Epithelial cell of proximal tubule (primary cell): Measurements from ENCODE around the gene FCHSD2. TPM values are rescaled to one million over a fixed set of nuclear protein-coding genes. Genes with fewer than 3 reads are reported as not detected.

ENCODE experiments used
- DNase-seq: peaks from one replicate; pipeline ENCODE4 v3.0.0-alpha.2; 2011; ENCODE audit warnings: low read depth
- H3K4me3 ChIP-seq: 2 replicates; pipeline ENCODE4 v1.5.1; 2011; ENCODE audit warnings: low read depth, mild to moderate bottlenecking, low read length
- total RNA-seq: library from RNA; depleted of rRNA; stranded (reverse); fragments of >200 nt; gene quantifications from 2 replicates; pipeline ENCODE4 v1.2.3, GENCODE V29; 2015
- TF ChIP-seq, protein P1 (sequence below): conservative IDR thresholded peaks from 2 replicates; pipeline ENCODE4 v1.5.1; 2012; ENCODE audit warnings: low read depth, mild to moderate bottlenecking, low read length

Gene FCHSD2
- total RNA-seq, 1 donor from 2014 or later, result 8.8 TPM

- TF ChIP-seq, protein P1, sequence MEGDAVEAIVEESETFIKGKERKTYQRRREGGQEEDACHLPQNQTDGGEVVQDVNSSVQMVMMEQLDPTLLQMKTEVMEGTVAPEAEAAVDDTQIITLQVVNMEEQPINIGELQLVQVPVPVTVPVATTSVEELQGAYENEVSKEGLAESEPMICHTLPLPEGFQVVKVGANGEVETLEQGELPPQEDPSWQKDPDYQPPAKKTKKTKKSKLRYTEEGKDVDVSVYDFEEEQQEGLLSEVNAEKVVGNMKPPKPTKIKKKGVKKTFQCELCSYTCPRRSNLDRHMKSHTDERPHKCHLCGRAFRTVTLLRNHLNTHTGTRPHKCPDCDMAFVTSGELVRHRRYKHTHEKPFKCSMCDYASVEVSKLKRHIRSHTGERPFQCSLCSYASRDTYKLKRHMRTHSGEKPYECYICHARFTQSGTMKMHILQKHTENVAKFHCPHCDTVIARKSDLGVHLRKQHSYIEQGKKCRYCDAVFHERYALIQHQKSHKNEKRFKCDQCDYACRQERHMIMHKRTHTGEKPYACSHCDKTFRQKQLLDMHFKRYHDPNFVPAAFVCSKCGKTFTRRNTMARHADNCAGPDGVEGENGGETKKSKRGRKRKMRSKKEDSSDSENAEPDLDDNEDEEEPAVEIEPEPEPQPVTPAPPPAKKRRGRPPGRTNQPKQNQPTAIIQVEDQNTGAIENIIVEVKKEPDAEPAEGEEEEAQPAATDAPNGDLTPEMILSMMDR, result no peak
- no peak for DNase-seq
- no peak overlapping the region for H3K4me3 ChIP-seq
These were observed 25.0 kb downstream of the FCHSD2 start for GRCh38 chr11:73117071-73117470.

- no peak overlapping the region for H3K4me3 ChIP-seq
- no peak for DNase-seq
- TF ChIP-seq, protein P1, result no peak
These were observed 25.5 kb downstream of the FCHSD2 start for GRCh38 chr11:73116636-73117035.

GRCh38 chr11:73114835-73115220 is 27.3 kb downstream of the FCHSD2 start:
- TF ChIP-seq, protein P1, result no peak
- no peak overlapping the region for H3K4me3 ChIP-seq
- DNase-seq, result no peak

DNA sequence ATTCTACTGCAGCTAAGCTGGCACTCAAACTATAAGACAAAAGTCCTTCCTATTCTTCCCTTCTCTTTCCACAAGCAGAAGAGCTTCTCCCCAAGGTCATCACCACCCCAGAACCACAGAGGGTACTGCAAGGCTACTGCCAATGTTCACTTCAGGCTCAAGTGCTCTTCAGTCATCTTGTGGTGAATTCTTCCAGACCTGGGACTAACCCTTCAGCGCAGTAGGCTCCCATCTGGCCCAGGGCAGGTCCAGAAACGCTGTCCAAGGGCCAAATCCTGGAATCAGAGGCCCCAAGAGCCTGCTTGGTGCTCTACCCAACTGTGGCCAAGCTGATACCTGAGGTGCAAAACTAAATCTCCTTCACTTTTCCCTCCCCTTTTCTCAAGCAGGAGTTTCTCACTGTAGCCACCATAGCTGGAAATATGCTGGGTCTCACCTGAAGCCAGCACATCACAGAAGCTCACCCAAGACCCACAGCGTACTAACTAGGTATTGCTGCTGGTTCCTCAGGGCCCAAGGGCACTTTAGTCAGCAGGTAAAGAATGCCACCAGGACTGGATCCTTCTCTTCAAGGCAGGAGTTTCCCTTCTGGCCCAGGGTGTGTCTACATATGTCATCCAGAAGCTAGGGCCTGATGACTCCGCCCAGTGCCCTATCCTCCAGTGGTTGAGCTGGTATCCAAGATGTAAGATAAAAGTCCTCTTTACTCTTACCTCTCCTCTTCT is 27.8 kb downstream of the FCHSD2 start:
- no peak overlapping the region for H3K4me3 ChIP-seq
- DNase-seq, result no peak
- TF ChIP-seq, protein P1, result no peak

DNA sequence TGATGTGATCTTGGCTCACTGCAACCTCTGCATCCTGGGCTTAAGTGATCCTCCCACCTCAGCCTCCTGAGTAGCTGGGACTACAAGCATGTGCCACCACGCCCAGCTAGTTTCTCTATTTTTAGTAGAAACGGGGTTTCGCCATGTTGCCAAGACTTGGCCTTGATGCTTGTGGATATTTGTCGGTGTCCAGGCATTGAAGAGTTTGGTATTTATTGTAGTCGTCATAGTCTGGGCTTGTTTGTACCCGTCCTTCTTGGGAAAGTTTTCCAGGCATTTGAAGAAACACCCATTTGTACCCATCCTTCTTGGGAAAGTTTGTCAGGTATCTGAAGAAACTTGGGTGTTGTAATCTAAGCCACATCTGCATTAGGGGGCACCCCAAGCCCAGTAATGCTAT is 28.7 kb downstream of the FCHSD2 start:
- no peak for DNase-seq
- H3K4me3 ChIP-seq, result no peak overlapping the region
- TF ChIP-seq, protein P1, result no peak

DNA sequence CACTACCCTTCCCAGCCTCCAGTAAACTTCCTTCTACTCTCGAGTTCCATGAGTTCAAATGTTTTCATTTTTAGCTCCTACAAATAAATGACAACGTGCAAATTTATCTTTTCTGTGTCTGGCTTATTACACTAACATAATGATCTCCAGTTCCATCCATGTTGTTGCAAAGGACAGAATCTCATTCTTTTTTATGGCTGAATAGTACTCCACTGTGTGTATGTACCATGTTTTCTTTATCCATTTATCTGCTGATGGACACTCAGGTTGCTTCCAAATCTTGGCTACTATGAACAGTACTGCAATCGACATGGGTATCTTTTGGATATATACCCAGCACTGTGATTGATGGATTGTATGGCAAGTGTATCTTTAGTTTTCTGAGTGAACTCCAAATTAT is 34.5 kb downstream of the FCHSD2 start:
- no peak overlapping the region for H3K4me3 ChIP-seq
- TF ChIP-seq, protein P1, result no peak
- DNase-seq, result no peak

- TF ChIP-seq, protein P1, result no peak
- H3K4me3 ChIP-seq, result no peak overlapping the region
- no peak for DNase-seq
These were observed 35.8 kb downstream of the FCHSD2 start for GRCh38 chr11:73106347-73106746.
